TTC549 (cell line): ENCODE results near the gene FAM241A.

ENCODE experiments used
- FAIRE-seq: peaks from 2 replicates; lab custom pipeline; 2012; peaks lifted over from hg19 to GRCh38; lab: Jason Lieb, UNC

Gene FAM241A

GRCh38 chr4:112214390-112215264 is 69.4 kb downstream of the FAM241A start:
- peak; percentile 63 for FAIRE-seq

- no peak for FAIRE-seq
Measured at GRCh38 chr4:112219826-112220366, 74.6 kb downstream of the FAM241A start.

GRCh38 chr4:112222219-112222955 is 77.1 kb downstream of the FAM241A start:
- no peak for FAIRE-seq

GRCh38 chr4:112225157-112225556 is 79.9 kb downstream of the FAM241A start:
- no peak for FAIRE-seq

- FAIRE-seq: peak; percentile 95
Measured at GRCh38 chr4:112230879-112231778, 85.9 kb downstream of the FAM241A start.

GRCh38 chr4:112231779-112232713 is 86.8 kb downstream of the FAM241A start, which contains the start of gene AP1AR:
Gene AP1AR (plus strand): TSS chr4:112231787. CDS start chr4:112232092, 305 bp downstream.
- no peak for FAIRE-seq

- peak; percentile 91 for FAIRE-seq
Measured at GRCh38 chr4:112234952-112235609, 89.8 kb downstream of the FAM241A start.

- no peak for FAIRE-seq
Measured at GRCh38 chr4:112236040-112236439, 90.8 kb downstream of the FAM241A start.

GRCh38 chr4:112238833-112239232 is 93.6 kb downstream of the FAM241A start:
- no peak for FAIRE-seq
